Stimulated activated CD8-positive, alpha-beta memory T cell treated with anti-CD3 and anti-CD28 coated beads, Interleukin-2, amount 100 ng/mL, for 48 hours (primary cell): Measurements from ENCODE around the gene SORD.
"Not testable (repeated sequence)": the region's sequence is repeated elsewhere in the genome, so short reads cannot be mapped to it uniquely, and the experiment has no call there.

Experiments
- DNase-seq, 2 donors: peaks; one replicate each; pipeline ENCODE4 v3.0.0-alpha.2; 2020; ENCODE audit warnings: low read depth in 2 of 2

Gene SORD

DNA sequence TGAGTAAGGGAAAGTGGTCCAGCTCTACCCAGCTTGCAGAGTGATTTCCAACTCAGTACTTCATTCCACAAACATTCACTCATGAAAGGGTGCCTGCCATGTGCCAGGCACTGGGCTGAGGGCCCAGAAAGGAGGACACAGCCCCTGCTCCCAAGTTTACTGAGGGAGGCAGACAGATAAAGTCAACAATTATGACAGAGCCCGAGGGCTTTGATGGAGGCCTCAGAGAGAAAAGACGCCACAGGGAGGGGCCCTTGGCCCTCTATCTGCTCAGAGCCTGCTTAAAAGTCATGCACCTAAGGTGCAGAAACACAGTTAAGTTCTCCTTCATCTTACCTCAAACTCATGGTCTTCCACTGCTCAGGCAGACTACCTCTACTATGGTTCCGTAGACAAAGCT, 1.7 kb downstream of the SORD start:
- DNase-seq: not testable (repeated sequence)

DNA sequence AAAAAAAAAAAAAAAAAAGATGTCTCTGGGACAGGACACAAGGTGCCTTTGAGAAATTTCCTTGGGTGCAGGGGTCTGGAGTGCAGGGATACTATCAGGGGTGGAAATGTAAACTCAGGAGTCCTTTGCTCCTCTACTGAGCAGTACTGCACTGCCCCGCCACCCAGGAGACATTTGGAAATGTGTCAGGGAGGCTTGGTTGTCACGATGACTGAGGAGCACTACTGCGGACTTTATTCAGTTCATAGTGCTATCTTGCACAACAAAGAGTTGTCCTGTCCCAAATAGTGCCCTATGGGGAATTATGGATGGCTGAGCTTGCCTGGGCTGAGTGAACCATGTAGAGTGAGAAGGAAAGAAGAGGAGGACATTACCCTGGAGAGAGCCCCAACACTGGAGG, 2.6 kb downstream of the SORD start:
- not testable (repeated sequence) for DNase-seq

DNA sequence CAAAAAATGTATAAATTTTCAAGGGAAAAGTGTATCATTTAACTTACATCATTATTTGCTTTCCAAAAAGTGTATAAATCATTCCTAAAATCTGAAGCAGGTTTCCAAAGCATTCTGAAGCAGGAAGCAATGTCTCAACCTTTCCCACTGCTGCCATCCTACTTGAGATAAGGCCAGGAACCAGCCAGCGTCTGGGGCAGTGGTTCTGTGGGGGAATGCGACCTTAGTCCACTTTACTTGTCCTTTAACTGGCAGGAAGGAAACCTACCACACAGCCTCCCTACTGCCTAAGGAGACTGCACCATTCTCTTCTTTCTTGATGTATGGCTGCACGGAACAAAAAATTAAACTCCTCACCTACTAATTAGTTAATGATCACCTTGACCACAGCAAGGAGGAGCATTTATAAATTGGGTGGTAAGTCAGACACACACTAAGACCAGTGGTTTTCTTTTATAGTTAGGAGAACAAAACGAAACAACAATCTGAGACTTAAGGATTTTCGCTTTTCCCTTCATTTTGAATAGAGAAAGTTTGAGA, 3.7 kb downstream of the SORD start:
- no peak for DNase-seq

DNA sequence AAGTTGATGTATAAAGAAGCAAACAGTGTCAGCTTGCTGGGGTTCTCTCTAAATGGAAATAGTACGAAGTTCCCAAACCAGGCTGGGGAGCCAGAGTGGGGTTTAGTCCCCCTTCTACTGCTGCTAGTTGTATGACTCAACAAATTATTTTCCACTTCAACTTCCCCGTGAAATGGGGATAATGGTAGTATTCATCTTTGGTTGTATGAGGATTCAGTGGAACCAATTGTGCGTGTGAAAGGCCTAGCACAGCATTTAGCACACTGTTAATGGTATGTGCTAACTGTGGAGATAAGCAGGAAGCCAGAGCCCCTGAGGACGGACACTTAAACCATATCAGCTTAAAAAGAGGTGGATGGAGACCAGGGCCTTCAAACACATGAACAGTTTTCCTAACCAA, 4.2 kb downstream of the SORD start:
- no peak for DNase-seq

DNA sequence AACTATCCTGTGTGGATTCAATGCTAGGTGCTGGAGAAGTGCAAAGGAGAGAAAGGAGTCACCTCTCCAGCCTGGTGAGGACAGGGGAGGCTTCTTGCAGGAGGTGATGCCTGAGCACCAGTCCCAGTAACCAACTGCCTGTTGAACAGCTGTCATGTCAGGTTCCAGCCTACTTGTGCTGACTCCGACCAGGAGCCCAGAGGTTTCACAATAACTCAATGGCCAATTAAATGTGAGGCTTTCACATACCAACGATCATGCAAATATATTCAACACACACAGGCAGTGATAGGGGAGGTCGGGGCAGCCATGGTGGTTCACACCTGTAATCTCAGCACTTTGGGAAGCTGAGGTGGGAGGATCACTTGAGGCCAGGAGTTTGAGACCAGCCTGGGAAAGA, 7.7 kb downstream of the SORD start:
- DNase-seq: no peak

DNA sequence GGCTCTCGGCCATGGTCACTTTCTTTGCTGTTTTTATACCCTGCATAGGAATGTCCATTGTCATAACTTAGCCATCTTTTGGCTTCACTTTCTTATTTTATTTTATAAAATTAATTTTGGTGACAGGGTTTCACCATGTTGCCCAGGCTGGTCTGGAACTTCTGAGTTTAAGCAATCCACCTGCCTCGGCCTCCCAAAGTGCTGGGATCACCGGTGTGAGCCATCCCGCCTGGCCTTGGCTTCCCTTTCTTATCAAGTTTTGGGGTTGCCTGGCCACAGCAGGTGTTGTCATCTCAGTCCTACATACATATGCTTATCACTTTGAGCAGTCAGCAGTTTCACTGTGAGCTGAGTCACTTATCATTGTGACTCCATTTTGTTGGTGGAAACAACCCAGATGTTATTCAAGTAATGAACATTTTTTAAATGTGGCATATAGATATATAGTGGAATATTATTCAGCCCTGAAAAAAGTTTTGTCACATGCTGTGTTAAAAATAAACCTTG, 8.6 kb downstream of the SORD start:
- not testable (repeated sequence) for DNase-seq

DNA sequence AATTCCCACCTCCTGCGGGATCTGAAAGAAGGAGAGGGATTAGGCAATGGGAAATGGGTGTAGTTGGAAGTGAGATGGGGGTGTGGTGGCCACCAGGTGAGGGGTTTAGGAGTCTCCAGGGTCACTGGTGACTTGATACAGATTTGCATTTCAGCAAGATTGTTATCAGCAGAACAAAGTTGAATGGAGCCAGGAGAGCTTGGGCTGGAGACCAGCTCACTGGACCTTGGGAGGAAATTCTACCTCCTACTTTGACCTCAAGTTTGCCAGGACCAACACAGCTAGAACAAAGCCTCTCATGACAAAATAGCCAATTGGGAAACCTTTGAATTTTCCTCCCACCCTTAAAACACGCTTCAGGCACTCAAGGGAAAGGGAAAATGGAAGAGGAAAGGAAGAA, 9.5 kb downstream of the SORD start:
- DNase-seq: not testable (repeated sequence)

DNA sequence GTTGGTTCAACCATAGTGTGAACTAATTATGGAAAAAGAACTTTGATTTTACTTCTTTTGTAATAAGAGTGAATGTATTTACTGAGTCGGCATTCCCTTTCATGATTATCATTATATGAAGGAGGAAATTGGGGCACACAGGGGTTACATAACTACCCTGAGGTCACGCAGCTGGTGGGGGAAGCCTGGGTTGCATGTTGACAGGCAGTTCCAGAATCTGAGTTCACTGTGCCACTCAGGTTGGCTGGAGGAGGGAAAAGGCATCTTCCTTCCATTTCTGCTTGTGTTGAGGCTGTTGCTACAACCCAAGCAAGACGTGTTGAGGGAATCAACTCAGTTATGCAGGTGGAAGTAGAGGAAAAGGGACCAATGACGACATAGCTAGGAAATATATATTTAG, 11.1 kb downstream of the SORD start:
- not testable (repeated sequence) for DNase-seq

DNA sequence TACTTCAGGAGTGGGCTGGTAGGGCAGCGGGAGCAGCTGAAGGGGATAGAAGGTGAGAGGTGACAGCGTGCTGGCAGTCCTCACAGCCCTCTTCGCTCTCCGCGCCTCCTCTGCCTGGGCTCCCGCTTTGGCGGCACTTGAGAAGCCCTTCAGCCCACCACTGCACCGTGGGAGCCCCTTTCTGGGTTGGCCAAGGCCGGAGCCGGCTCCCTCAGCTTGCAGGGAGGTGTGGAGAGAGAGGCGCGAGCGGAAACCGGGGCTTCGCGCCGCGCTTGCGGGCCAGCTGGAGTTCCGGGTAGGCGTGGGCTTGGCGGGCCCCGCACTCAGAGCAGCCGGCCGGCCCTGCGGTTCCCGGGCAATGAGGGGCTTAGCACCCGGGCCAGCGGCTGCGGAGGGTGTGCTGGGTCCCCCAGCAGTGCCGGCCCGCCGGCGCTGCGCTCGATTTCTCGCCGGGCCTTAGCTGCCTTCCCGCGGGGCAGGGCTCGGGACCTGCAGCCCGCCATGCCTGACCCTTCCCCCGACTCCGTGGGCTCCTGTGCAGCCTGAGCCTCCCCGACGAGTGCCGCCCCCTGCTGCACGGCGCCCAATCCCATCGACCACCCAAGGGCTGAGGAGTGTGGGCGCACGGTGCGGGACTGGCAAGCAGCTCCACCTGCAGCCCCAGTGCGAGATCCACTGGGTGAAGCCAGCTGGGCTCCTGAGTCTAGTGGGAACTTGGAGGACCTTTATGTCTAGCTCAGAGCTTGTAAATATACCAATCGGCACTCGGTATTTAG, 11.8 kb downstream of the SORD start:
- DNase-seq: not testable (repeated sequence)

DNA sequence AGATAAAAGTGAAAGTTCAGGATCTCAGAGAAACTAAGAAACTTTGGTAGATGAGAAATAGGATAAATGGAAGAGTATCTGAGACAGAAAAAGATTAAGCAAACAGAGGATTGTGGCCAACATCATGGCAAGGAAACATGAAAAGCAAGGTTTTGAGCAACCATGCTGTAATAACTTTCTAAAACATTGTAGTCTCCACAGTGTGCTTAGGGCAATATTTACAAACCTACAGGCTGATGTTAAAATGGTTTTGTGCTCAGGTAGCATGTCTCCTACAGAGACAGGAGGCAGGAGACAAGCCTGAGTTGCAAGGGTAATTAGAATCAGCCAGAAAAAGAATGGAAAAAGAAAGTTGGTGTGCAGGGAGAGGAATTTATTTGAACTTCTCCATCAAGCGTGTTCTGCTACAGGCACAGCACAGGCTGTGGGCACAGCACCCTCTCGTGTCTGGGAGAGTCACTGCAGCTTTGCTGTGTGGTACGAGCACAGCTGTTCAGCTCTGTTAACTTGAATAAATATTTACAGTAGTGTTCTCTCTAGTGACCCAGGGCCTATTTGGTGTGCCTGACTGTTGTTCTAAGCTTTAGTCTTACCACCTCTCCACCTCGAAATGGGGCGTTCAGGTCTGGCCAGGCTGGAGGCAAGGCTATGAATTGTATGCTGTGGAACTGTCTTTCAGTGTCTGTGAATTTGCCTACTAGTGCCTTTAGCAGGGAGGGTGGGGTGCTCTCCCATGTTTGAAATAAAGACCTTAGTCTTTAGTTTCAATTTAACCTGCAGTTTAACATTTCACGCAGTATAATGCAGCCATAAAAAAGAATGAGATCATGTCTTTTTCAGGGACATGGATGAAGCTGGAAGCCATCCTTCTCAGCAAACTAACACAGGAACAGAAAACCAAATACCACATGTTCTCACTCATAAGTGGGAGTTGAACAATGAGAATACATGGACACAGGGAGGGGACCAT, 14.1 kb downstream of the SORD start:
- DNase-seq: peak; percentile 42 to 59

DNA sequence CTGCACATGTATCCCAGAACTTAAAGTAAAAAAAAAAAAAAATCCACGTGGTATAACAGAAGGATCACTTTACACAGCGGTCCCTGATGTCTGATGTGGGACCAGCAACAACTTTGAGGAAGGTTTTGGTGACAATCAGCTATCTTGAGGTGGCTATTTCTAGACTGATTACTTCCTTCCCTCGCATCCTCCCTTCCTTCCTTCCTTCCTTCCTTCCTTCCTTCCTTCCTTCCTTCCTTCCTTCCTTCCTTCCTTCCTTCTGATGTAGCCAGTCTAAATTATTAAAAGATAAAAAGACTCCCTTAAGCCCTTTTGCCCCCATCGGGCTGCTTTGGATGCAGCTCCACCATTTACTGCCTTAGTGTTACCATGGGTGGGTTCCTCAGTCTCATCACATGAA, 14.9 kb downstream of the SORD start:
- DNase-seq: no peak

DNA sequence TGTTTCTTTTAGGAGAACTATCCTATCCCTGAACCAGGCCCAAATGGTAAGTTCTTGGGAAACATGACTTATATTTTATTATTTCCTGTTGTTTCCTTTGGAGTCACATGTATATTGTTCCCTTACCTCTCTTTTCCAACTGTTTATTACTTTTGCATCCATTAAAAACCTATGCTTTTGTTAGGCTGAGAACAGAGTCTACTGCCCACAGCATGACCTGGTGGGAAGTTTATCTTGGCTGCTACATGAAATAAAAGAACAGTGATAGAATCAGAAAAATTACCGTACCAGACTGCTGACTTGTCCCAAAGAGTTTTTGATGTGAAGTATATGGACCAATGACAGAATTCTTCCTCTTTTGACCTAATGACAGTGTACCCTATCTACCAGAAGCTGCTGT, 17.4 kb downstream of the SORD start:
- not testable (repeated sequence) for DNase-seq

DNA sequence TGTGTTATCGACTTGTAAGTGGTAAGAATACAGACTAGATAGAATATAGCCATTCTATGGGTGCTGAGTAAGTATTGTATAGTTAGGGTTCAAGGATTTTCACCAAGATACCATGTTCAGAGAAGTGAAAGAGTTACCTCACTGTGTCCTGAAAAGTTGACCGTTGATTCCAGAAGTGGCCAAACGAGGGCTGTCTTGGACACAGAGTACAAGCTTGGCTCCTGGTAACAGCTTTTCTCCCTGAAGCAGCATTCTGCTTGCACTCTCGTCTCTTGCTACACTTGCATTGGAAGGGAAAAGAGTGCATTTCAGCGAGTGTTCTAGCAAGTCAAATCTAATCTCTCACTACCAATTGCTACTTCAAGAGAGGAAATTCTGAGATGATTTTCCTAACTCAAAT, 18.5 kb downstream of the SORD start:
- not testable (repeated sequence) for DNase-seq

DNA sequence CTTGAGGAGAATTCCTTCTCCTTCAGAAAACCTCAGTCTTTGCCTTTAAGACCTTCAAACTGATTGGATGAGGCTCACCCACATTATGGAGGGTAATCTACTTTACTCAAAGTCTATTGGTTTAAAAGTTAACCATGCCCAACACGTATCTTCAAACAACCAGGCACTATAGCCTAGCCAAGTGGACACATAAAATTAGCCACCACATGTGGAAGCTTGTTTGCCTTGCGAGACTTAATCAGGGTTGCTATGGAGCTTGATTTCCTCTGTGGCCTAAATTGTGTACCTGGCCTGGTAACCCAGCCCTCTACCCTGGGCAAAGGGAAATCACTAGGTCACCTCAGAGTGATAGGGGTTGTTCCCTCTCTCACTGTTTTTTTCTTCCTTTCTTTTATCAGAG, 19.9 kb downstream of the SORD start:
- DNase-seq: not testable (repeated sequence)

DNA sequence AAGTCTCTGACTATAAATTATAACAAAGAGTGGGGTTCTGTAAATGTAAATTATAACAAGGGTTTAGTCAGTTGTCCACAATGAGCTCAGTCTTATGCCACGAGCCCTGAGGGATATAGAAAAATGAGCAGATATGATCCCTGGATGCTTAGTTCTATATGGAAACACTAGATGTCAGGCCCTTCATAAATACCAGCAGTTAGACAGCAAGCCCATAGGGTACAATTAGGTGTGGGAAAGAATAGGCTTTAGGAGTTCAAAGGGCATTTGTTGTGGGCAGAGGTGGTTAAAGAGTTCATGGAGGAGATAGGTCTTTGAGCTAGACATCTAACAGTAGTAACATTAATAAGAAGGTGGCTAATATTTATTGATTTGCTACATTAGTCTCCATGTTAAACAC, 21.3 kb downstream of the SORD start:
- DNase-seq: not testable (repeated sequence)

DNA sequence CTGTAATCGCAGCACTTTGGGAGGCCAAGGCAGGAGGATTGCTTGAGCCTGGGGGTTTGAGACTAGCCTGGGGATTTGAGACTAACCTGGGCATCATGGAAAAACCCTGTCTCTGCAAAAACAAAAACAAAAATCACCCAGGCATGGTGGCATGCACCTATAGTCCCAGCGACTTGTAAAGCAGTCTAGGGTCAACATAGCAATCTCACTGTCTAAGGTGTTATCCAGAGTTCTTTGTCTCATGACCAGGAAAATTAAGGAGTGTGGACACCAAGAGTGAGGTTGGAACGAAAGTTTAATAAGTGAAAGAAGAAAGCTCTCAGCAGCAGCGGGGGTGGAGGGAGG, 25.4 kb downstream of the SORD start:
- not testable (repeated sequence) for DNase-seq

DNA sequence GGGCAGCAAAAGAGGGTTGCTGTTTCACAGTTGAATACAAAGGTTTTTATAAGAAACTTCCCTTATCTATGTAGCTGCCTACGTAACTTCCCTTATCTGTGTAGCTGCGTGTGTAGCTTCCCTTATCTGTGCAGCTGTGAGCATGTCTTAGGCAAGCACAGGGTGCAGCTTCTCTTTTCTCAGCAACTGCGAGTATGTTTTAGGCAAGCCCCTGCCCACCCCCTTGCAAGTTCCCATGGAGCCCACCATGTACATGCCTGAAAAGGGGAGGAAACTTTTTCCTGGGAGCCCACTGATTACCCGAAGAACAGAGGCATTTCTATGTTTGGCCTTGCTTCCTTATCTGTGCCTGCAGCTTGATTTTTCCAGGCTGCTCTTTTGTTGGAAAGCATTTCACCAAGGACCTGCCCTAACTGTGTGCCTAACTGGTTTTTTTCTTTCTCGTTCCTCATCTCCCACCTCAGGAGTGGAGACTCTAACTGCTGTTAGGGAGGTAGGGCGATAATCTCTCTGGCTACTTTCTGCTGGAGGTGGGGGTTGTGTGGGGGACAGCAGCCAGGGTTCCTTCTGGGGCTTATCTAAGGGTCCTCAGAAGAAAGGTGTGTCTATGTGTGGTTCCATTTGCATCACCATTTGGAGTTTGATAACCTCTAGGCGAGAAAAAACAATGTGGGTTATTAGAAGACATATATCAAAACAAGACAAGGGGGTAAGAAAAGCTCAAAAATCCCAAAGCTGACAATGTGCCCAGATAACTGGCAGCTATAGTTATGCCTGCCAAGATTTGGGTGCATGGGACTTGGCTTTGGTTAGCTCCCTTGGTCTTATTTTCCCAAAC, 26.0 kb downstream of the SORD start:
- no peak for DNase-seq

DNA sequence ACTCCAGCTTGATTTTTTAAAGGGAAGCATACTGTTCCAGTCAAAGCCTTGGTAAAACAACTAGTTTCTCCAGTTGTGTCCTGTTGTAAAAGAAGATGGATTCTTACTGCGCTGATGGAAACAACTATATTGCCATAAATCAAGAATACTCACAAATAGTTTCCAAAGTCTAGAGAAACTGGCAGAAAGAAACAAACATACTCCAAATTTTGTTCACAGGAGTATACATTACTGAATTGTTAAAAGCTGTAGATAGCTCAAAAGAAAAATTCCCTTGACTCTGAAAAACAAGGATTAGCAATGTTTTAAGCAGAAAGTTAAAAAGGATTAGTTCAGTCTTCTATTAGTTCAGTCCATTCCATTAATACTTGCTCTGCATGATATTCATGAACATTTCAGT, 27.6 kb downstream of the SORD start:
- DNase-seq: no peak

DNA sequence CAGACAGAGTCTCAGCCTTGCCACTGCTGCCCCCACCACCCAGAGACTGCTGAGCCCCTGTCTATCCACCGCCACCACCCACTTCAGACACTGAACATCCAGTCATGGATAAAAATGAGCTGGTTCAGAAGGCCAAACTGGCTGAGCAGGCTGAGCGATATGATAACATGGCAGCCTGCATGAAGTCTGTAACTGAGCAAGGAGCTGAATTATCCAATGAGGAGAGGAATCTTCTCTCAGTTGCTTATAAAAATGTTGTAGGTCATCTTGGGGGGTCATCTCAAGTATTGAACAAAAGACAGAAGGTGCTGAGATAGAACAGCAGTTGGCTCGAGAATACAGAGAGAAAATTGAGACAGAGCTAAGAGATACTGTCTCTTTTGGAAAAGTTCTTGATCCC, 29.7 kb downstream of the SORD start:
- DNase-seq: not testable (repeated sequence)

DNA sequence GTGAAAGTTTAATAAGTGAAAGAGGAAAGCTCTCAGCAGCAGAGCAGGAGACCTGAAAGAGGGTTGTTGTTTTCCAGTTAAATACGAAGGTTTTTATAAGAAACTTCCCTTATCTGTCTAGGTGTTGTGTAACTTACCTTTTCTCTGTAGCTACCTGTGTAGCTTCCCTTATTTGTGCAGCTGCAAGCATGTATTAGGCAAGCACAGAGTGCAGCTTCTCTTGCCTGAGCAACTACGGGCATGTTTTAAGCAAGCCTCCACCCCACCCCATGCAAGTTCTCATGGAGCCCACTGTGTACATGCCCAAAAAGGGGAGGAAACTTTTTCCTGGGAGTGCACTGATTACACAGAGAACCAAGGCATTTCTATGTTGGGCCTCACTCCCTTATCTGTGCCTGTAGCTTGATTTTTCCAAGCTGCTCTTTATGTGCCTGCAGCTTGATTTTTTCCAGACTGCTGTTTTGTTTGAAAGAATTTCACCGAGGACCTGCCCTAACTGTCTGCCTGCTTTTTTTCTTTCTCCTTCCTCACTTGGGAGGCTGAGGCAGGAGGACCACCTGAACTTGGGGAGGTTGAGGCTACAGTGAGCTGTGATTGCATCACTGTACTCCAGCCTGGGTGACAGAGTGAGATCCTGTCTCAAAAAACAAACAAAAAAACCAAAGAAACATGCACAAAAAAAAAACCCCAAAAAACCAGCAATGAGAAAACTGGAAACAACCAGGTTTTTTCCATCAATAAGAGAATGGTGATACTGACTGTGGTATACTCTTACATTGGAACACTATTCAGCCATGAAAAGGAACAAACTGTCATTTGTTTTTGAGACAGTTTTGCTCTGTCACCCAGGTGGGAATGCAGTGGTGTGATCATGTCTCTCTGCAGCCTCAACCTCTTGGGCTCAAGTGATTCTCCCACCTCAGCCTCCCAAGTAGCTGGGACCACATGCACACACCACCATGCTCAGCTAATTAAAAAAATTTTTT, 36.0 kb downstream of the SORD start:
- not testable (repeated sequence) for DNase-seq
